ES-I3 (cell line): ENCODE results near the gene WNT10A.
"Not testable (repeated sequence)": the region's sequence is repeated elsewhere in the genome, so short reads cannot be mapped to it uniquely, and the experiment has no call there.

Source experiments
- H3K36me3 ChIP-seq: 2 replicates; pipeline ENCODE4 v1.6.1; 2013; ENCODE audit warnings: mild to moderate bottlenecking, low read length, control low read depth, moderate library complexity; ENCODE audit not compliant: insufficient read depth
- H3K4me1 ChIP-seq: 2 replicates; pipeline ENCODE4 v1.6.1; 2013; ENCODE audit warnings: mild to moderate bottlenecking, control low read depth, low read length; ENCODE audit not compliant: insufficient read depth
- H3K9ac ChIP-seq: 2 replicates; pipeline ENCODE4 v1.6.1; 2013; ENCODE audit warnings: low read depth, mild to moderate bottlenecking, low read length, moderate library complexity
- H3K9me3 ChIP-seq: 2 replicates; pipeline ENCODE4 v1.6.1; 2013; ENCODE audit warnings: mild to moderate bottlenecking, low read length, moderate library complexity; ENCODE audit not compliant: control insufficient read depth, insufficient read depth

Gene WNT10A

GRCh38 chr2:218880102-218880858 is at the start of gene WNT10A:
TSS of gene WNT10A (plus strand) at chr2:218880852. CDS start at chr2:218880996, 144 bp downstream.
- Histone ChIP-seq H3K36me3 (no peaks in the 10 kb centered on the region), H3K9me3 (no peaks in the 10 kb centered on the region), H3K9ac (peak within 1 kb of the TSS; percentile 27; the same call in 1 of the 2 replicates), H3K4me1 (peaks cover 20% of the 10 kb centered on the region)

- Histone ChIP-seq H3K4me1 (no peaks in the 10 kb centered on the region; the same call in 1 of the 2 replicates), H3K36me3 (no peaks in the 10 kb centered on the region), H3K9ac (no peak within 1 kb of the TSS), H3K9me3 (no peaks in the 10 kb centered on the region)
Measured at GRCh38 chr2:218831378-218831990, 49.2 kb upstream of the WNT10A start, which contains the start of gene PRKAG3. TSS of gene PRKAG3 (minus strand) at chr2:218831803.

GRCh38 chr2:218832081-218832480 is 48.6 kb upstream of the WNT10A start:
- H3K4me1 ChIP-seq: no peaks in the 10 kb centered on the region; the same call in 1 of the 2 replicates
- H3K36me3 ChIP-seq: no peaks in the 10 kb centered on the region
- H3K9me3 ChIP-seq: no peaks in the 10 kb centered on the region
- no peak overlapping the region for H3K9ac ChIP-seq

GRCh38 chr2:218832520-218832919 is 48.1 kb upstream of the WNT10A start:
- no peaks in the 10 kb centered on the region; the same call in 1 of the 2 replicates for H3K4me1 ChIP-seq
- no peaks in the 10 kb centered on the region for H3K36me3 ChIP-seq
- H3K9ac ChIP-seq: no peak overlapping the region
- no peaks in the 10 kb centered on the region for H3K9me3 ChIP-seq

- Histone ChIP-seq H3K9me3 (no peaks in the 10 kb centered on the region), H3K4me1 (no peaks in the 10 kb centered on the region; the same call in 1 of the 2 replicates), H3K36me3 (no peaks in the 10 kb centered on the region), H3K9ac (no peak overlapping the region)
Measured at GRCh38 chr2:218833023-218833609, 47.5 kb upstream of the WNT10A start.

- Histone ChIP-seq H3K9me3 (no peaks in the 10 kb centered on the region), H3K9ac (no peak overlapping the region), H3K36me3 (no peaks in the 10 kb centered on the region), H3K4me1 (no peaks in the 10 kb centered on the region; the same call in 1 of the 2 replicates)
Measured at GRCh38 chr2:218834685-218835084, 46.0 kb upstream of the WNT10A start.

- Histone ChIP-seq H3K4me1 (no peaks in the 10 kb centered on the region), H3K36me3 (no peaks in the 10 kb centered on the region), H3K9me3 (no peaks in the 10 kb centered on the region), H3K9ac (no peak overlapping the region)
Measured at GRCh38 chr2:218837495-218837894, 43.2 kb upstream of the WNT10A start.

- Histone ChIP-seq H3K9me3 (no peaks in the 10 kb centered on the region), H3K36me3 (no peaks in the 10 kb centered on the region), H3K4me1 (no peaks in the 10 kb centered on the region), H3K9ac (no peak overlapping the region)
Measured at GRCh38 chr2:218839430-218839829, 41.2 kb upstream of the WNT10A start.

- Histone ChIP-seq H3K9ac (no peak overlapping the region), H3K9me3 (no peaks in the 10 kb centered on the region), H3K36me3 (no peaks in the 10 kb centered on the region), H3K4me1 (no peaks in the 10 kb centered on the region)
Measured at GRCh38 chr2:218839888-218840287, 40.8 kb upstream of the WNT10A start.

GRCh38 chr2:218844334-218844733 is 36.3 kb upstream of the WNT10A start:
- H3K4me1 ChIP-seq, H3K9me3 ChIP-seq, H3K36me3 ChIP-seq, H3K9ac ChIP-seq: not testable (repeated sequence)

- not testable (repeated sequence) for H3K4me1 ChIP-seq, H3K9ac ChIP-seq, H3K9me3 ChIP-seq, H3K36me3 ChIP-seq
Measured at GRCh38 chr2:218846963-218847362, 33.7 kb upstream of the WNT10A start.

- peaks cover 8% of the 10 kb centered on the region for H3K4me1 ChIP-seq
- H3K36me3 ChIP-seq: no peaks in the 10 kb centered on the region
- no peaks in the 10 kb centered on the region for H3K9me3 ChIP-seq
- no peak overlapping the region for H3K9ac ChIP-seq
Measured at GRCh38 chr2:218849721-218850120, 30.9 kb upstream of the WNT10A start.

- H3K9ac ChIP-seq: no peak overlapping the region
- no peaks in the 10 kb centered on the region for H3K36me3 ChIP-seq
- peaks cover 12% of the 10 kb centered on the region for H3K4me1 ChIP-seq
- H3K9me3 ChIP-seq: no peaks in the 10 kb centered on the region
Measured at GRCh38 chr2:218850796-218851195, 29.9 kb upstream of the WNT10A start.

GRCh38 chr2:218851286-218851685 is 29.4 kb upstream of the WNT10A start:
- Histone ChIP-seq H3K4me1 (peaks cover 17% of the 10 kb centered on the region), H3K9me3 (no peaks in the 10 kb centered on the region), H3K36me3 (no peaks in the 10 kb centered on the region), H3K9ac (no peak overlapping the region)
